Epithelial cell of umbilical artery (primary cell): ENCODE measurements around the gene ZFAND3. TPM values are rescaled to one million over a fixed set of nuclear protein-coding genes. Genes with fewer than 3 reads are reported as not detected.

Experiments used
- total RNA-seq: library from RNA; depleted of rRNA; stranded (reverse); fragments of >200 nt; gene quantifications from 2 replicates; pipeline ENCODE4 v1.2.3, GENCODE V29; 2014

Gene ZFAND3, protein sequence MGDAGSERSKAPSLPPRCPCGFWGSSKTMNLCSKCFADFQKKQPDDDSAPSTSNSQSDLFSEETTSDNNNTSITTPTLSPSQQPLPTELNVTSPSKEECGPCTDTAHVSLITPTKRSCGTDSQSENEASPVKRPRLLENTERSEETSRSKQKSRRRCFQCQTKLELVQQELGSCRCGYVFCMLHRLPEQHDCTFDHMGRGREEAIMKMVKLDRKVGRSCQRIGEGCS
- 12.8 and 13.6 TPM in 2 replicates for total RNA-seq

DNA sequence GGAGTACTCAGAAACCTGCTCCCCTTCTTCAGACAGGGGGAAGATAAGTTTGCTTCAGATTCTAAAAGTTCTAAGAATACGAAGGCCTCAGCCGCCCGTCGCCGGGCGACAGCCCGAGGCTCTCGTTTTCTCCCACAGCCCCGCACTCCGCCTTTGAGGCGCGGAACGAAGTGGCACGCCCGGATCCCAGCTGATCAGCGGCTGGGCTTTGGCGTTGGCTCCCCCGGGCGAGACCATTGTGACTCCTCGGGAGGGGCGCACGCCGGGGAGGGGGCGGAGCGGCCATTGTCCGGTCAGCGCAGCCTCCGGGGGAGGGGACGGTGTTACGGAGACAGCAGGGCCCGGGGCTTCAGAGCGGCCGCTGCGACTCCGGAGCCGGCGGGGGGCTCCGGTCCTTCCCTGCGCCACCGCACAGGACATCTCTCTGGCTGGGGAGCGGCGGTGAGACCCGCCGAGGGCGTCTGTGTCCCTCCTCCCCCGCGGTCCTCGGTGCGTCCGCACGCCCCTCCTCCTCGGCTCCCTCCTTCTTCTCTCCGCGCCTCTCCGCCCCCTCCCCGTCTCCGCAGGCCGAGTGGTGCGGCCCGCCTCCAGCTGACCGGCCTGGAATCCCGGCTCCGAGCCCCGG, at the start of gene ZFAND3:
TSS of gene ZFAND3 (plus strand) at position 551 of the 625 bp plus-strand sequence. CDS start 219 bp downstream, outside the sequence.

Other genes with a start within 250 kb of the ZFAND3 start
- 0.30 and 0.32 TPM in 2 replicates for gene MDGA1, start 121.8 kb upstream of the ZFAND3 start, total RNA-seq